GM12878 (cell line): ENCODE data around the gene CCNL2. TPM values are rescaled to one million over a fixed set of nuclear protein-coding genes. Genes with fewer than 3 reads are reported as not detected.
A peak's percentile ranks its signal among the peaks of the same experiment; 100 is the strongest.

Source experiments
- ATAC-seq: fragments of 200-7000 bp; cut with Tn5 transposase; 3 replicates; pipeline ENCODE4 v1.9.1; 2020; ENCODE audit warnings: mild to moderate bottlenecking, moderate library complexity
- BruUV-seq: library from RNA; stranded (reverse); fragments of 400-500 nt; replicated peaks from 2 replicates; lab custom pipeline; 2021; lab: Mats Ljungman, UMichigan
- CTCF ChIA-PET: fragments of 300-600 bp; sonication (Branson Sonifier 250); formaldehyde crosslinking; extraction: SDS; loops from one replicate; lab custom pipeline; 2021; ENCODE audit warnings: inconsistent platforms; lab: Yijun Ruan, JAX
- POLR2A ChIA-PET: fragments of 350-600 bp; formaldehyde crosslinking; extraction: SDS; loops from one replicate; lab custom pipeline; 2021; ENCODE audit warnings: inconsistent platforms; lab: Charles Lee
- RAD21 ChIA-PET: fragments of 300-600 bp; sonication (Branson Sonifier 250); formaldehyde crosslinking; loops from one replicate; lab custom pipeline; 2023; ENCODE audit warnings: antibody characterized with exemption; ENCODE audit not compliant: unreplicated experiment; lab: Charles Lee
- SMC1A ChIA-PET: fragments of 300-600 bp; sonication (Branson Sonifier 250); formaldehyde crosslinking; loops from one replicate; lab custom pipeline; 2023; ENCODE audit not compliant: unreplicated experiment, uncharacterized antibody; lab: Charles Lee
- DNase-seq: peaks from one replicate; pipeline ENCODE4 v3.0.0-alpha.2; 2011; ENCODE audit warnings: low read depth, low spot score
- FAIRE-seq: peaks from 3 replicates; lab custom pipeline; 2011; peaks lifted over from hg19 to GRCh38; lab: Jason Lieb, UNC
- H2AFZ ChIP-seq: 2 replicates; pipeline ENCODE4 v1.6.0; 2011; ENCODE audit warnings: low read depth, low read length, control low read depth; ENCODE audit not compliant: control insufficient read depth
- H3K27ac ChIP-seq: 2 replicates; pipeline ENCODE4 v1.5.1; 2011; ENCODE audit warnings: control low read depth; ENCODE audit not compliant: control insufficient read depth, insufficient read depth
- H3K27me3 ChIP-seq, 2 experiments: replicated peaks in 1 of 2; 2 replicates each; pipeline versions ENCODE4 v1.6.0 to v1.6.1; 2011; ENCODE audit warnings: low read length in 1 of 2; ENCODE audit not compliant: control insufficient read depth in 2 of 2, insufficient read depth in 2 of 2
- H3K36me3 ChIP-seq, 2 experiments: 2 replicates each; pipeline ENCODE4 v1.5.1; 2011; ENCODE audit warnings: low read length in 1 of 2; ENCODE audit not compliant: control insufficient read depth in 2 of 2, insufficient read depth in 2 of 2
- H3K4me1 ChIP-seq: 2 replicates; pipeline ENCODE4 v1.6.1; 2011; ENCODE audit warnings: mild to moderate bottlenecking, low read length, moderate library complexity, mixed read lengths; ENCODE audit not compliant: control insufficient read depth, insufficient read depth
- H3K4me2 ChIP-seq: 2 replicates; pipeline ENCODE4 v1.6.0; 2011; ENCODE audit warnings: control low read depth; ENCODE audit not compliant: control insufficient read depth, insufficient read depth
- H3K4me3 ChIP-seq: fragments of 200-600 bp; sonication (generic); 2 replicates; pipeline ENCODE4 v1.5.1; 2016
- H3K79me2 ChIP-seq: 2 replicates; pipeline ENCODE4 v1.6.0; 2011; ENCODE audit warnings: low read length; ENCODE audit not compliant: control insufficient read depth, insufficient read depth
- H3K9ac ChIP-seq: 2 replicates; pipeline ENCODE4 v1.8.0; 2011; ENCODE audit warnings: low read length, control low read depth, mixed read lengths; ENCODE audit not compliant: control insufficient read depth, insufficient read depth
- H3K9me3 ChIP-seq: replicated peaks from 3 replicates; pipeline ENCODE4 v1.5.1; 2011; ENCODE audit warnings: mild to moderate bottlenecking, low read length; ENCODE audit not compliant: control insufficient read depth, insufficient read depth
- H4K20me1 ChIP-seq: 2 replicates; pipeline ENCODE4 v1.6.0; 2011; ENCODE audit not compliant: control insufficient read depth, insufficient read depth
- BCL11A ChIP-seq: IDR thresholded peaks from 2 replicates; pipeline ENCODE4 v1.6.1; 2011; ENCODE audit warnings: low read depth, low read length
- BHLHE40 ChIP-seq, 2 experiments: fragments of 450-650 bp in 1 of 2; IDR thresholded peaks; 2 replicates each; pipeline ENCODE4 v1.6.1; 2011 to 2017; ENCODE audit warnings: low read depth in 2 of 2, borderline replicate concordance in 1 of 2, improper control_type of control experiment in 1 of 2, low read length in 1 of 2, mild to moderate bottlenecking in 1 of 2
- EED ChIP-seq: sonication (generic); IDR thresholded peaks from 2 replicates; pipeline ENCODE4 v1.6.1; 2016; ENCODE audit warnings: antibody characterized with exemption, low read depth
- NR2F1 ChIP-seq: fragments of 450-650 bp; conservative IDR thresholded peaks from 2 replicates; pipeline ENCODE4 v1.6.1; 2017; ENCODE audit warnings: mild to moderate bottlenecking
- POLR2A ChIP-seq: IDR thresholded peaks from 2 replicates; pipeline ENCODE4 v1.6.1; 2011; ENCODE audit warnings: low read depth, mild to moderate bottlenecking, low read length
- RBBP5 ChIP-seq: fragments of 200-600 bp; sonication (generic); conservative IDR thresholded peaks from 2 replicates; pipeline ENCODE4 v1.6.1; 2016
- SIN3A ChIP-seq: IDR thresholded peaks from 2 replicates; pipeline ENCODE4 v1.6.1; 2012; ENCODE audit warnings: low read depth, low read length, improper control_type of control experiment
- SMAD5 ChIP-seq: IDR thresholded peaks from 2 replicates; pipeline ENCODE4 v1.6.1; 2016; ENCODE audit warnings: antibody characterized with exemption, low read depth
- SUPT20H ChIP-seq: IDR thresholded peaks from 2 replicates; pipeline ENCODE4 v1.6.1; 2011; ENCODE audit warnings: low read depth, mild to moderate bottlenecking, low read length, moderate library complexity, borderline replicate concordance; ENCODE audit not compliant: control insufficient read depth
- TARDBP ChIP-seq: IDR thresholded peaks from 2 replicates; pipeline ENCODE4 v1.6.1; 2016; ENCODE audit warnings: borderline replicate concordance
- WGBS: methylation state at CpG from one replicate; pipeline ENCODE4 v1.1.6; 2016; ENCODE audit warnings: low lambda C conversion rate; ENCODE audit not compliant: insufficient replicate concordance, insufficient coverage; ENCODE audit errors: missing lambda C conversion rate; 5-methylcytosine and 5-hydroxymethylcytosine counted together
- in situ Hi-C: fragments of 300-500 bp; cut with MboI; formaldehyde crosslinking; loops from 9 replicates; pipeline ENCODE4 v1.14.3; 2018; ENCODE audit warnings: mixed read lengths
- intact Hi-C: fragments of 100-400 bp; cut with micrococcal nuclease; formaldehyde crosslinking; loops from one replicate; pipeline ENCODE4 v1.14.2; 2022; ENCODE audit not compliant: unreplicated experiment
- polyA plus RNA-seq, 11 experiments: library from polyadenylated mRNA; depleted of rRNA in 4 of 11; unstranded in 6 of 11; stranded (reverse) in 5 of 11; fragments of >200 nt; fragmentation: Nextera tagmentation in 4 of 11; fragmentation: Illumina TruSeq in 1 of 11; extraction: Ambion mirVana in 4 of 11; extraction: Trizol in 1 of 11; gene quantifications; 1 replicate in 1 of 11; 2 replicates in 10 of 11; pipeline versions ENCODE4 v1.2.1 to v1.2.3, GENCODE V29; 2011 to 2016; ENCODE audit warnings: inconsistent platforms in 2 of 11, missing spikeins in 2 of 11, low read depth in 1 of 11
- total RNA-seq, 4 experiments: library from RNA; depleted of rRNA in 3 of 4; stranded (reverse); fragments of >200 nt in 3 of 4; fragmentation: Illumina TruSeq in 1 of 4; extraction: Trizol in 1 of 4; gene quantifications; 2 replicates each; pipeline versions ENCODE4 v1.2.1 to v1.2.3, GENCODE V29; 2013 to 2021
- TF ChIP-seq, protein P1 (sequence below): fragments of 450-650 bp; IDR thresholded peaks from 2 replicates; pipeline ENCODE4 v1.6.1; 2017; ENCODE audit warnings: mild to moderate bottlenecking
- TF ChIP-seq, protein P2 (sequence below): fragments of 450-650 bp; IDR thresholded peaks from 2 replicates; pipeline ENCODE4 v1.6.1; 2016; ENCODE audit warnings: mild to moderate bottlenecking
- TF ChIP-seq, protein P3 (sequence below): IDR thresholded peaks from 2 replicates; pipeline ENCODE4 v1.6.1; 2012; ENCODE audit warnings: low read depth, low read length, improper control_type of control experiment
- TF ChIP-seq, protein P4 (sequence below): fragments of 450-650 bp; IDR thresholded peaks from 2 replicates; pipeline ENCODE4 v1.6.1; 2018; ENCODE audit warnings: mild to moderate bottlenecking, low read depth, moderate library complexity; ENCODE audit not compliant: partially characterized antibody

Gene CCNL2
- total and polyA plus RNA-seq, 10 of the 15 experiments (the other 5 are each of a cell fraction or from before 2014, with no cell fraction given), result 2.1 to 143 (median 101) TPM

DNA sequence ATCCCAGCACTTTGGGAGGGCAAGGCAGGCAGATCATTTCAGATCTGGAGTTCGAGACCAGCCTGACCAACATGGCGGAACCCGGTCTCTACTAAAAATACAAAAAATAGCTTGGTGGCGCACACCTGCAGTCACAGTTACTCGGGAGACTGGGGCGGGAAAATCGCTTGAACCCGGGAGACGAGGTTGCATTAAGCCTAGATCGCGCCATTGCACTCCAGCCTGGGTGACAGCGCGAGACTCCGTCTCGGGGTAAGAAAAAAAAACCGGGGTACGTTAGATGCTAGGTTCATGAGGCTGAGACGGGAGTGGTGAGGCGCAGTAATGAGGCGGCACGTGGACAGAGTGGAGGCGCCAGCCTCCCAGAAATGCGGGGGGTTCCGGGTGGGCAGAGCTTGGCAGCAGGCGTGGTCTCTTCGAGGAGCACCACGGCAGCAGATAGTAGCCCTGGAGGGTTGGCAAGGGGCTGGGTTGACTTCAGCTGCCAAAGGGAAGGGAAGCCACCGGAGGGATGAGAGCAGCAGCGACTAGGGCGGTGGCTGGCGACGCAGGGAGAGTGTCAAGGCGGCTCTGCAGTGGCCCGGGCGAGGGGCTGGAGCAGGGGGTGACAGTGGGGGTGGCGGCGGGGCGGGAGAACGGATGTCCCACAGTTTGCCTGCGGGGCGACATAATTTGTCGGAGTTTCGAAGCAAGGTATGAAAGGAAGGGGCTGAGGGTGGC is 7.1 kb upstream of the CCNL2 start:
- no peaks in the 10 kb centered on the region for H3K27me3 ChIP-seq
- peak overlapping the region; percentile 79 for H3K4me2 ChIP-seq
- intact Hi-C loops, result loop anchor here (2.0 kb wide), 1 partner anchor 35 kb away; no protein-coding TSS in a partner anchor
- H4K20me1 ChIP-seq, result no peaks in the 10 kb centered on the region
- in situ Hi-C loops, result no loop called here
- WGBS, result 40% methylated on average over 34 of the region's 43 CpGs
- peaks cover 9 to 16% of the 10 kb centered on the region in 2 experiments for H3K36me3 ChIP-seq
- peaks cover 2% of the 10 kb centered on the region; the same call in 2 of the 3 replicates for H3K9me3 ChIP-seq
- H3K9ac ChIP-seq, result peak overlapping the region; percentile 97
- ChIA-PET RAD21 (interaction anchor here (0.8 to 1.6 kb wide), 3 partner anchors 32 to 36 kb away, joined by 3 to 8 read pairs (median 4); no protein-coding TSS in a partner anchor), POLR2A (interaction anchor here (0.6 to 2.6 kb wide), 2 partner anchors 8 to 20 kb away, joined by 3 to 15 read pairs; partner anchors contain the start of gene CCNL2), CTCF (interaction anchor here (0.6 to 2.3 kb wide), 4 partner anchors 34 to 56 kb away, joined by 3 to 7 read pairs (median 4); no protein-coding TSS in a partner anchor), SMC1A (interaction anchor here (0.9 to 1.3 kb wide), 4 partner anchors 31 to 98 kb away, joined by 3 to 5 read pairs (median 3); partner anchors contain the start of gene AURKAIP1)
- H3K4me3 ChIP-seq, result peak overlapping the region; percentile 98
- no peak overlapping the region; the same call in 1 of the 2 replicates for H2AFZ ChIP-seq
- DNase-seq, result no peak
- H3K79me2 ChIP-seq, result peaks cover 58% of the 10 kb centered on the region
- no TSS peak for BruUV-seq
- H3K27ac ChIP-seq, result peak overlapping the region; percentile 93
- peak; percentile 43 for ATAC-seq
- H3K4me1 ChIP-seq, result peaks cover 14% of the 10 kb centered on the region
- FAIRE-seq, result no peak
- TF ChIP-seq RBBP5 (no peak), BHLHE40 (IDR thresholded peaks at IDR 0.05; ENCODE audit: borderline replicate concordance in 1 of 2, low read depth in 2 of 2, low read length in 1 of 2) (peak; percentile 16 to 40; a peak in 1 of 4 replicates), POLR2A (no peak), SUPT20H (no peak), NR2F1 (no peak), EED (no peak), TARDBP (no peak), BCL11A (no peak), SIN3A (no peak; the same call in 1 of the 2 replicates), SMAD5 (0 out of 2 replicates have a peak, but pooled peaks have one; percentile 32)
- TF ChIP-seq, protein P1, sequence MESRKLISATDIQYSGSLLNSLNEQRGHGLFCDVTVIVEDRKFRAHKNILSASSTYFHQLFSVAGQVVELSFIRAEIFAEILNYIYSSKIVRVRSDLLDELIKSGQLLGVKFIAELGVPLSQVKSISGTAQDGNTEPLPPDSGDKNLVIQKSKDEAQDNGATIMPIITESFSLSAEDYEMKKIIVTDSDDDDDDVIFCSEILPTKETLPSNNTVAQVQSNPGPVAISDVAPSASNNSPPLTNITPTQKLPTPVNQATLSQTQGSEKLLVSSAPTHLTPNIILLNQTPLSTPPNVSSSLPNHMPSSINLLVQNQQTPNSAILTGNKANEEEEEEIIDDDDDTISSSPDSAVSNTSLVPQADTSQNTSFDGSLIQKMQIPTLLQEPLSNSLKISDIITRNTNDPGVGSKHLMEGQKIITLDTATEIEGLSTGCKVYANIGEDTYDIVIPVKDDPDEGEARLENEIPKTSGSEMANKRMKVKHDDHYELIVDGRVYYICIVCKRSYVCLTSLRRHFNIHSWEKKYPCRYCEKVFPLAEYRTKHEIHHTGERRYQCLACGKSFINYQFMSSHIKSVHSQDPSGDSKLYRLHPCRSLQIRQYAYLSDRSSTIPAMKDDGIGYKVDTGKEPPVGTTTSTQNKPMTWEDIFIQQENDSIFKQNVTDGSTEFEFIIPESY, result no peak
- TF ChIP-seq, protein P2, sequence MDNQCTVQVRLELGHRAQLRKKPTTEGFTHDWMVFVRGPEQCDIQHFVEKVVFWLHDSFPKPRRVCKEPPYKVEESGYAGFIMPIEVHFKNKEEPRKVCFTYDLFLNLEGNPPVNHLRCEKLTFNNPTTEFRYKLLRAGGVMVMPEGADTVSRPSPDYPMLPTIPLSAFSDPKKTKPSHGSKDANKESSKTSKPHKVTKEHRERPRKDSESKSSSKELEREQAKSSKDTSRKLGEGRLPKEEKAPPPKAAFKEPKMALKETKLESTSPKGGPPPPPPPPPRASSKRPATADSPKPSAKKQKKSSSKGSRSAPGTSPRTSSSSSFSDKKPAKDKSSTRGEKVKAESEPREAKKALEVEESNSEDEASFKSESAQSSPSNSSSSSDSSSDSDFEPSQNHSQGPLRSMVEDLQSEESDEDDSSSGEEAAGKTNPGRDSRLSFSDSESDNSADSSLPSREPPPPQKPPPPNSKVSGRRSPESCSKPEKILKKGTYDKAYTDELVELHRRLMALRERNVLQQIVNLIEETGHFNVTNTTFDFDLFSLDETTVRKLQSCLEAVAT, result peak; percentile 86
- TF ChIP-seq, protein P3, sequence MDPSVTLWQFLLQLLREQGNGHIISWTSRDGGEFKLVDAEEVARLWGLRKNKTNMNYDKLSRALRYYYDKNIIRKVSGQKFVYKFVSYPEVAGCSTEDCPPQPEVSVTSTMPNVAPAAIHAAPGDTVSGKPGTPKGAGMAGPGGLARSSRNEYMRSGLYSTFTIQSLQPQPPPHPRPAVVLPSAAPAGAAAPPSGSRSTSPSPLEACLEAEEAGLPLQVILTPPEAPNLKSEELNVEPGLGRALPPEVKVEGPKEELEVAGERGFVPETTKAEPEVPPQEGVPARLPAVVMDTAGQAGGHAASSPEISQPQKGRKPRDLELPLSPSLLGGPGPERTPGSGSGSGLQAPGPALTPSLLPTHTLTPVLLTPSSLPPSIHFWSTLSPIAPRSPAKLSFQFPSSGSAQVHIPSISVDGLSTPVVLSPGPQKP, result no peak
- TF ChIP-seq, protein P4, sequence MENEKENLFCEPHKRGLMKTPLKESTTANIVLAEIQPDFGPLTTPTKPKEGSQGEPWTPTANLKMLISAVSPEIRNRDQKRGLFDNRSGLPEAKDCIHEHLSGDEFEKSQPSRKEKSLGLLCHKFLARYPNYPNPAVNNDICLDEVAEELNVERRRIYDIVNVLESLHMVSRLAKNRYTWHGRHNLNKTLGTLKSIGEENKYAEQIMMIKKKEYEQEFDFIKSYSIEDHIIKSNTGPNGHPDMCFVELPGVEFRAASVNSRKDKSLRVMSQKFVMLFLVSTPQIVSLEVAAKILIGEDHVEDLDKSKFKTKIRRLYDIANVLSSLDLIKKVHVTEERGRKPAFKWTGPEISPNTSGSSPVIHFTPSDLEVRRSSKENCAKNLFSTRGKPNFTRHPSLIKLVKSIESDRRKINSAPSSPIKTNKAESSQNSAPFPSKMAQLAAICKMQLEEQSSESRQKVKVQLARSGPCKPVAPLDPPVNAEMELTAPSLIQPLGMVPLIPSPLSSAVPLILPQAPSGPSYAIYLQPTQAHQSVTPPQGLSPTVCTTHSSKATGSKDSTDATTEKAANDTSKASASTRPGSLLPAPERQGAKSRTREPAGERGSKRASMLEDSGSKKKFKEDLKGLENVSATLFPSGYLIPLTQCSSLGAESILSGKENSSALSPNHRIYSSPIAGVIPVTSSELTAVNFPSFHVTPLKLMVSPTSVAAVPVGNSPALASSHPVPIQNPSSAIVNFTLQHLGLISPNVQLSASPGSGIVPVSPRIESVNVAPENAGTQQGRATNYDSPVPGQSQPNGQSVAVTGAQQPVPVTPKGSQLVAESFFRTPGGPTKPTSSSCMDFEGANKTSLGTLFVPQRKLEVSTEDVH, result no peak
